HG02981 (cell line): ENCODE results near the gene BDH1.

Experiments
- ATAC-seq: cut with Tn5 transposase; IDR thresholded peaks from one replicate; pipeline ENCODE4 v1.9.1; 2021; ENCODE audit warnings: mild to moderate bottlenecking, moderate library complexity; ENCODE audit not compliant: unreplicated experiment

Gene BDH1

GRCh38 chr3:197507541-197507940 lies 48.2 kb downstream of the BDH1 start:
- ATAC-seq: no peak

- ATAC-seq: no peak
Observed at GRCh38 chr3:197507081-197507480, 48.7 kb downstream of the BDH1 start.

- ATAC-seq: no peak
Observed at GRCh38 chr3:197505796-197506548, 49.8 kb downstream of the BDH1 start.

- no peak for ATAC-seq
Observed at GRCh38 chr3:197504641-197505121, 51.1 kb downstream of the BDH1 start.

GRCh38 chr3:197504229-197504628 lies 51.5 kb downstream of the BDH1 start:
- no peak for ATAC-seq

- no peak for ATAC-seq
Observed at GRCh38 chr3:197503652-197504051, 52.1 kb downstream of the BDH1 start.

- no peak for ATAC-seq
Observed at GRCh38 chr3:197501879-197502620, 53.7 kb downstream of the BDH1 start.

GRCh38 chr3:197501496-197501878 lies 54.3 kb downstream of the BDH1 start:
- no peak for ATAC-seq

- ATAC-seq: no peak
Observed at GRCh38 chr3:197500812-197501211, 55.0 kb downstream of the BDH1 start.

- no peak for ATAC-seq
Observed at GRCh38 chr3:197499427-197499826, 56.3 kb downstream of the BDH1 start.

- no peak for ATAC-seq
Observed at GRCh38 chr3:197498499-197499241, 57.1 kb downstream of the BDH1 start.

GRCh38 chr3:197496746-197497125 lies 59.0 kb downstream of the BDH1 start:
- ATAC-seq: no peak

GRCh38 chr3:197495999-197496745 lies 59.6 kb downstream of the BDH1 start:
- no peak for ATAC-seq

GRCh38 chr3:197495499-197495898 lies 60.3 kb downstream of the BDH1 start:
- ATAC-seq: no peak

- no peak for ATAC-seq
Observed at GRCh38 chr3:197495059-197495455, 60.7 kb downstream of the BDH1 start.

GRCh38 chr3:197494366-197495058 lies 61.3 kb downstream of the BDH1 start:
- ATAC-seq: no peak

GRCh38 chr3:197493049-197493448 lies 62.7 kb downstream of the BDH1 start:
- no peak for ATAC-seq

GRCh38 chr3:197491923-197492664 lies 63.7 kb downstream of the BDH1 start:
- ATAC-seq: no peak

- ATAC-seq: no peak
Observed at GRCh38 chr3:197491478-197491877, 64.3 kb downstream of the BDH1 start.
